ENCODE data around the gene NOSTRIN.

The NOSTRIN gene

DNA sequence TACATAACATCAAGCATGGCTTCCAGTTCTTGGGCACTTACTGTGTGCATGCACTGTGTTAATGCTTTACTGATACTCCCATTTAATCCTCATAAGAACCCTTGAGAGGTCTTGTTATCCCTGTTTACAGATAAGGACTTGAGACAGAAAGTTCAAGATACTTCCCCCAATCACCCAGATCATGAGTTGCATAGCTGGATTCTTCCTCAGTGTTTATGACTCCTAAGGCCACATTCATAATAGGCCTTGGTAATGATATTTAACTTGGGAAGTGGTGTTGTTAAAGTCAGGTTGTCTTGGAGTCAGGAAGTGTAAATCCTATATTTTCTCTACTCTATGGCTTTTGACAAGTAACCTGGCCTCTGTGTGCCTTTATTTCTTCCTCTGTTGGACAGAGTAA lies 22.7 kb downstream of the NOSTRIN start:
- H3K4me3 ChIP-seq (ENCODE audit: low read depth, low read length) = no peak overlapping the region
- no peak for DNase-seq (ENCODE audit: low read depth)
- no peak for TF ChIP-seq POLR2A (IDR thresholded peaks at IDR 0.05; ENCODE audit: extremely low read depth, insufficient read length)

DNA sequence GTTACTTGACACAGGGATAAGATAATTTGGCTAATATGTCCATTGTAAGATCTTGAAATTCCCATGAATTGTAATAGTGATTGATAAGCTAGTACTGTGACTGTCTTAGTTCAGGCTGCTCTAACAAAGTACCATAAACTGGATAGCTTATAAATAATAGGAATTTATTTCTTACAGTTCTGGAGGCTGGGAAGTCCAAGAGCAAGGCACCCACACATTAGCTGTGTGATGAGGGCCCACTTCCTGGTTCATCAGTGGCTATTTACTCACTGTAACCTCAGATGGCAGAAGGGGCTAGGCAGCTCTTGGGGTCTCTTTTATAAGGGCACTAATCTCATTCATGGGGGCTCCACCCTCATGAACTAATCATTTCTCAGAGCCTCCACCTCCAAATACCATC lies 28.5 kb downstream of the NOSTRIN start:
- H3K4me3 ChIP-seq (ENCODE audit: low read depth, low read length) = no peak overlapping the region
- TF ChIP-seq POLR2A (IDR thresholded peaks at IDR 0.05; ENCODE audit: extremely low read depth, insufficient read length) (no peak), MYC (IDR thresholded peaks at IDR 0.05; ENCODE audit: low read depth, low read length) (no peak)
- TF ChIP-seq, protein P1, sequence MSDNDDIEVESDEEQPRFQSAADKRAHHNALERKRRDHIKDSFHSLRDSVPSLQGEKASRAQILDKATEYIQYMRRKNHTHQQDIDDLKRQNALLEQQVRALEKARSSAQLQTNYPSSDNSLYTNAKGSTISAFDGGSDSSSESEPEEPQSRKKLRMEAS (IDR thresholded peaks at IDR 0.05; ENCODE audit: low read depth, low read length) = no peak
- TF ChIP-seq, protein P2, sequence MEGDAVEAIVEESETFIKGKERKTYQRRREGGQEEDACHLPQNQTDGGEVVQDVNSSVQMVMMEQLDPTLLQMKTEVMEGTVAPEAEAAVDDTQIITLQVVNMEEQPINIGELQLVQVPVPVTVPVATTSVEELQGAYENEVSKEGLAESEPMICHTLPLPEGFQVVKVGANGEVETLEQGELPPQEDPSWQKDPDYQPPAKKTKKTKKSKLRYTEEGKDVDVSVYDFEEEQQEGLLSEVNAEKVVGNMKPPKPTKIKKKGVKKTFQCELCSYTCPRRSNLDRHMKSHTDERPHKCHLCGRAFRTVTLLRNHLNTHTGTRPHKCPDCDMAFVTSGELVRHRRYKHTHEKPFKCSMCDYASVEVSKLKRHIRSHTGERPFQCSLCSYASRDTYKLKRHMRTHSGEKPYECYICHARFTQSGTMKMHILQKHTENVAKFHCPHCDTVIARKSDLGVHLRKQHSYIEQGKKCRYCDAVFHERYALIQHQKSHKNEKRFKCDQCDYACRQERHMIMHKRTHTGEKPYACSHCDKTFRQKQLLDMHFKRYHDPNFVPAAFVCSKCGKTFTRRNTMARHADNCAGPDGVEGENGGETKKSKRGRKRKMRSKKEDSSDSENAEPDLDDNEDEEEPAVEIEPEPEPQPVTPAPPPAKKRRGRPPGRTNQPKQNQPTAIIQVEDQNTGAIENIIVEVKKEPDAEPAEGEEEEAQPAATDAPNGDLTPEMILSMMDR (IDR thresholded peaks at IDR 0.05; ENCODE audit: low read depth, low read length) = no peak
- DNase-seq (ENCODE audit: low read depth) = no peak

DNA sequence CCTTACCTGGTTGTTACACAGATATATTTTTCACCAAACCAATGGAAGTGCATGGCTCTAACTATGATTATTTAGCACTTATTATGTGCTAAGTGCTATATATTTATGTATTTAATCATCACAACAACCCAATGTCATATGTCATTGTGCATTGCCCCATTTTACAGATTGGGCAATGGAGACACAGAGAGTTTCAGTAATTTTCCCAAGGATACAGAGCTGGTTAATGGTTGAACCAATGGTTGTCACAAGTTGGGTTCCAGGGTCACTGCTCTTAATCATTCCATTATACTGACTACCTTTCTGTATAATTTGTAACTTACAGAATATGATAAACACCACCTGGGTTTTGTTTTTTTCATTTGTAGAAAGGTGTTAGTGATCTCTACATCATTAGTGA lies 29.2 kb downstream of the NOSTRIN start:
- no peak overlapping the region for H3K4me3 ChIP-seq (ENCODE audit: low read depth, low read length)
- TF ChIP-seq, protein P2 (IDR thresholded peaks at IDR 0.05; ENCODE audit: low read depth, low read length) = no peak
- TF ChIP-seq POLR2A (IDR thresholded peaks at IDR 0.05; ENCODE audit: extremely low read depth, insufficient read length) (no peak), MYC (IDR thresholded peaks at IDR 0.05; ENCODE audit: low read depth, low read length) (no peak)
- TF ChIP-seq, protein P1 (IDR thresholded peaks at IDR 0.05; ENCODE audit: low read depth, low read length) = no peak
- no peak for DNase-seq (ENCODE audit: low read depth)

DNA sequence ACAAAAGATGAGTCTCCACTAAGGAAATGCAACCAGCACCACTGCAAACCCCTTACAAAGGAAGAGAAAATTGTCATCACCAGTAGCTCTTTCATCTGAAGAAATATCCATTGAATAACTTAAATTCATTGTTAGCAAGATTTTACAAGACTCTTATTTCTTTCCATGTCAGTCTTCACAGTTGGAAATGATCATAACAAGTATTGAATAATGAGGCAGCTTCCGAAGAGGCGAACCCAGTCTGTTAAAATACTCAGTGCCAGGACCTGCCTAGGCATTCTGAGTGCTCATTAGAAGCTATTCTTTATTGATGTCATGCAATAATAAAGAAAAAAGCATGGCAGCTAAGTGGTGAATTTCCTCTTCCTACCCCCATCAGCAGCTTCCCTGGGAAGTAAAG lies 33.5 kb downstream of the NOSTRIN start:
- no peak for DNase-seq (ENCODE audit: low read depth)
- no peak overlapping the region for H3K4me3 ChIP-seq (ENCODE audit: low read depth, low read length)
- TF ChIP-seq MYC (IDR thresholded peaks at IDR 0.05; ENCODE audit: low read depth, low read length) (no peak), POLR2A (IDR thresholded peaks at IDR 0.05; ENCODE audit: extremely low read depth, insufficient read length) (no peak)
- TF ChIP-seq, protein P2 (IDR thresholded peaks at IDR 0.05; ENCODE audit: low read depth, low read length) = no peak
- TF ChIP-seq, protein P1 (IDR thresholded peaks at IDR 0.05; ENCODE audit: low read depth, low read length) = no peak

DNA sequence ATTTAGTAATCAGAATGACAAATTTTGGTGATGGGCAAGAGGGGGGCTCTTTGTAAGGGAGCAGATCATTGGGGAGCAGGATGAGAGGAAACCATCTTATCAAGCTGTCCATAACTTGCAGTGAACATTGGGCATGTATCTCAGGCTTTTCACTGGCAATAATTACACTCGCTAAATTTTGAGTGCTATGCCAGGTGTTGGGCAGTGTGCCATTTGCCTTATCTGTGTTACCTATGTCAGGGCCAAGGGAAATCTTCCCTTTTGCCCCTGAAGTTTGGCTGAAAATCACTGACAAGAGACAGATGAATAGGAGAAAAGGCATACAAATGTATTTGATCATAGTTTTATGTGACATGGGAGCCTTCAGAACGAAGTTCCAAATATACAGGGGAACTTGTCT lies 39.0 kb downstream of the NOSTRIN start:
- no peak for DNase-seq (ENCODE audit: low read depth)
- no peak overlapping the region for H3K4me3 ChIP-seq (ENCODE audit: low read depth, low read length)
- TF ChIP-seq, protein P2 (IDR thresholded peaks at IDR 0.05; ENCODE audit: low read depth, low read length) = no peak
- TF ChIP-seq MYC (IDR thresholded peaks at IDR 0.05; ENCODE audit: low read depth, low read length) (no peak), POLR2A (IDR thresholded peaks at IDR 0.05; ENCODE audit: extremely low read depth, insufficient read length) (no peak)
- TF ChIP-seq, protein P1 (IDR thresholded peaks at IDR 0.05; ENCODE audit: low read depth, low read length) = no peak

DNA sequence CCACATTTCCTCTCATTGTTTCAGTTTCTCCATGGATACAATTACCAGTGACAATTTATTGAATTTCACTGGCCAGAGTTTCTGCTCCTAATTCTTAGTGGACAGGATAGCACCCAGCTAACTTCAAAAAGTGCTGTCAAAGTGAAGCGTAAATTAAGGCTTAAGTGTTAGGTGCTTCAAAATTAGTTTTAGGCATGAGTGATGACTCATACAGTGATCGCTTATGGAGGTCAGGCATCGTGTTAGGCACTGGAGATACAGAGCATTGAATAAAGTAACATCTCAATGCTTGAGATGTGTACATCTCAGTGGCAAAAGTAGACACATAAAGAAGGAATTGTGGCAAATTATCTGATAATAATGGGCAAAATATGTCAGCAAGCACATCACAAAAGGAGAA lies 40.8 kb downstream of the NOSTRIN start:
- DNase-seq (ENCODE audit: low read depth) = no peak
- no peak overlapping the region for H3K4me3 ChIP-seq (ENCODE audit: low read depth, low read length)
- TF ChIP-seq MYC (IDR thresholded peaks at IDR 0.05; ENCODE audit: low read depth, low read length) = no peak
- TF ChIP-seq, protein P2 (IDR thresholded peaks at IDR 0.05; ENCODE audit: low read depth, low read length) = no peak
